Measurements from ENCODE around the gene CAMK1D.

The CAMK1D gene

GRCh38 chr10:12542133-12542670 lies 192.9 kb downstream of the CAMK1D start:
- no peak for TF ChIP-seq CTCF (IDR thresholded peaks at IDR 0.05)

- TF ChIP-seq CTCF (IDR thresholded peaks at IDR 0.05), result no peak
Observed at GRCh38 chr10:12543589-12543988, 194.2 kb downstream of the CAMK1D start.

DNA sequence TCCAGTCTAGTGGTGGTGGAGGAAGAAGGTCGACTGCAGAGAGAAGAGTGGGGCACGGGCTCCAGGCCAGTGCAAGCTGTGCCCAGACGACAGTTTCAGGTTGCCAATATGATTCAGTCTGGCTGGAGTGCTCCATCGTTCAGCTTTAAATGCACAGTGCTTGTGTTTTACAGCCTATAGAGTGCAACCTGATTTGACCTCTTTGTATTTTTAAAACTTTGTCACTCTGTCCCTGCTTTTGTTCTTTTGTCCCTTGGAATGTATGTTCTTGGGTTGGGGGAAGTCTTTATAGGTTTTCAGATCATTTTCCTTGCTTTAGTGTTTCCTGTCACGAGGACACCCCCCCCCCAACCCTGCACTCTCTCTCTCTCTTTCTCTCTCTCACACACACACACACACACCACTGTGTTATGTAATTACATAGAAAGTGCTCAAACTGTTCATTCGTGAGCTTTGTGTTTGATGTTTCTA lies 198.0 kb downstream of the CAMK1D start:
- no peak for TF ChIP-seq CTCF (IDR thresholded peaks at IDR 0.05)

DNA sequence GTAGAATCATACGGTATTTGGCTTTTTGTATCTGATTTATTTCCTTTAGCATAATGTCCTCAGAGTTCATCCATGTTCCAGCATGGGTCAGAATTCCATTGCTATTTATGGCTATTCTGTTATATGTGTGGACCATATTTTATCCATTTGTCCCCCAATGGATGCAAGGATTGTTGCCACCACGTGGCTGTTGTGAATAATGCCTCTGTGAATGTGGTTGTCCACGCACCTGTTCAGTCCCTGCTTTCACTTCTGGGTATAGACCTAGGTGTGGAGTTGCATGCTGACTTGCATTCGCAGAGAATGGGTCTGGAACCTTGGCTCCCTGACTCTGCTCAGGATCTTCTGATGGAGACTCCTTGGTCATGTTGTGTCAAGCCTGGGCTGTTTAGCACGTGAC lies 199.9 kb downstream of the CAMK1D start:
- no peak for TF ChIP-seq CTCF (IDR thresholded peaks at IDR 0.05)

GRCh38 chr10:12550994-12551393 lies 201.6 kb downstream of the CAMK1D start:
- TF ChIP-seq CTCF (IDR thresholded peaks at IDR 0.05), result no peak

GRCh38 chr10:12556039-12556438 lies 206.7 kb downstream of the CAMK1D start:
- no peak for TF ChIP-seq CTCF (IDR thresholded peaks at IDR 0.05)

GRCh38 chr10:12559578-12560178 lies 210.3 kb downstream of the CAMK1D start:
- no peak for TF ChIP-seq CTCF (IDR thresholded peaks at IDR 0.05)

- no peak for TF ChIP-seq CTCF (IDR thresholded peaks at IDR 0.05)
Observed at GRCh38 chr10:12561307-12561706, 212.0 kb downstream of the CAMK1D start.
